PC-9 (cell line): ENCODE results near the gene CSH2. TPM values are rescaled to one million over a fixed set of nuclear protein-coding genes. Genes with fewer than 3 reads are reported as not detected.

Source experiments
- BruUV-seq: library from RNA; stranded (reverse); fragments of 400-500 nt; replicated peaks from 2 replicates; lab custom pipeline; 2021; lab: Mats Ljungman, UMichigan
- CTCF ChIA-PET: fragments of 300-600 bp; sonication (Branson Sonifier 250); formaldehyde crosslinking; loops from one replicate; lab custom pipeline; 2022; ENCODE audit warnings: antibody characterized with exemption; lab: Charles Lee
- POLR2A ChIA-PET: fragments of 300-600 bp; sonication (Branson Sonifier 250); formaldehyde crosslinking; loops from one replicate; lab custom pipeline; 2022; ENCODE audit warnings: antibody characterized with exemption; ENCODE audit not compliant: unreplicated experiment; lab: Charles Lee
- DNase-seq, 2 experiments: peaks; one replicate each; pipeline versions ENCODE4 v3.0.0 to v3.0.0-alpha.2; 2015 to 2022; ENCODE audit warnings: mixed read lengths in 1 of 2
- H2AFZ ChIP-seq: fragments of 200-600 bp; sonication (generic); 2 replicates; pipeline ENCODE4 v1.8.1; 2017; ENCODE audit warnings: antibody characterized with exemption
- H3F3A ChIP-seq: fragments of 200-600 bp; sonication (generic); 2 replicates; pipeline ENCODE4 v1.8.1; 2017; ENCODE audit warnings: antibody characterized with exemption, mild to moderate bottlenecking, low read depth; ENCODE audit not compliant: insufficient read depth
- H3K27ac ChIP-seq: fragments of 200-600 bp; sonication (generic); 2 replicates; pipeline ENCODE4 v1.6.1; 2016; ENCODE audit warnings: mixed run types
- H3K27me3 ChIP-seq: fragments of 200-600 bp; sonication (generic); 2 replicates; pipeline ENCODE4 v1.6.1; 2016; ENCODE audit warnings: low read depth, mixed run types; ENCODE audit not compliant: insufficient read depth
- H3K36me3 ChIP-seq: fragments of 200-600 bp; sonication (generic); 2 replicates; pipeline ENCODE4 v1.6.1; 2016; ENCODE audit warnings: low read depth, mixed run types
- H3K4me1 ChIP-seq: fragments of 200-600 bp; sonication (generic); replicated peaks from 2 replicates; pipeline ENCODE4 v1.6.1; 2016; ENCODE audit warnings: mixed run types; ENCODE audit not compliant: insufficient read depth
- H3K4me2 ChIP-seq: fragments of 200-600 bp; sonication (generic); 2 replicates; pipeline ENCODE4 v1.6.1; 2017; ENCODE audit warnings: mixed run types
- H3K4me3 ChIP-seq: fragments of 200-600 bp; sonication (generic); 2 replicates; pipeline ENCODE4 v1.6.1; 2016; ENCODE audit warnings: mixed run types
- H3K79me2 ChIP-seq: fragments of 200-600 bp; sonication (generic); 2 replicates; pipeline ENCODE4 v1.6.1; 2017; ENCODE audit warnings: low read depth, mixed run types
- H3K9me2 ChIP-seq: fragments of 200-600 bp; sonication (generic); 2 replicates; pipeline ENCODE4 v1.8.1; 2017; ENCODE audit warnings: mild to moderate bottlenecking; ENCODE audit not compliant: insufficient read depth
- H3K9me3 ChIP-seq: fragments of 200-600 bp; sonication (generic); 2 replicates; pipeline ENCODE4 v1.8.1; 2016; ENCODE audit warnings: low read depth; ENCODE audit not compliant: insufficient read depth
- H4K20me1 ChIP-seq: fragments of 200-600 bp; sonication (generic); 2 replicates; pipeline ENCODE4 v1.8.1; 2017; ENCODE audit not compliant: insufficient read depth
- EZH2 ChIP-seq: fragments of 200-600 bp; sonication (generic); IDR thresholded peaks from 2 replicates; pipeline ENCODE4 v1.8.0; 2017; ENCODE audit warnings: antibody characterized with exemption, low read depth
- intact Hi-C: fragments of 100-400 bp; cut with micrococcal nuclease; formaldehyde crosslinking; loops from one replicate; pipeline ENCODE4 v1.10.0; 2022; ENCODE audit not compliant: unreplicated experiment
- total RNA-seq: library from RNA; stranded (reverse); gene quantifications from 2 replicates; pipeline ENCODE4 v1.2.3, GENCODE V29; 2021
- TF ChIP-seq, protein P1 (sequence below): fragments of 200-600 bp; sonication (generic); conservative IDR thresholded peaks from 2 replicates; pipeline ENCODE4 v1.6.1; 2017; ENCODE audit warnings: mixed run types, antibody characterized with exemption, mild to moderate bottlenecking, moderate library complexity

The CSH2 gene
- total RNA-seq, 1 experiment from 2014 or later = not detected

DNA sequence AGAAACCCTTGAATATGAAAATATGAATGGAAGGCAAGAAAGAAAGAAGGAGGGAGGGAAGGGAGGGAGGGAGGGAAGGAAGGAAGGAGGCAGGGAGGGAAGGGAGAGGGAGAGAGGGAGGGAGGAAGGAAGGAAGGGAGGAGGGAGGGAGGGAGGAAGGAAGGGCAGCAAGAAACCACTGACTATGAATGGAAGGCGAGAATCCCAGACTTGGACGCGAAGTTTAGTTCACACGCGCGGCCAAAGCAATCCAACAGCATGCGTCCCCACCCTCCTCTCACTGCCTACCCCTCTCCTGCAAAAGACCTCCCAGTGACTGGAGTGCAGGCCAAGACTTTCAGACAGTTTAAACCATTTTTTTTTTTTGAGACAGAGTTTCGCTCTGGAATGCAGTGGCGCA lies 23.1 kb downstream of the CSH2 start:
- Histone ChIP-seq H4K20me1 (no peaks in the 10 kb centered on the region), H2AFZ (no peak overlapping the region), H3K4me1 (no peaks in the 10 kb centered on the region), H3K9me2 (no peaks in the 10 kb centered on the region), H3K9me3 (no peaks in the 10 kb centered on the region; the same call in 1 of the 2 replicates), H3F3A (peaks cover 5% of the 10 kb centered on the region; the same call in 1 of the 2 replicates), H3K27me3 (no peaks in the 10 kb centered on the region), H3K79me2 (no peaks in the 10 kb centered on the region), H3K36me3 (no peaks in the 10 kb centered on the region), H3K4me3 (no peak overlapping the region), H3K27ac (no peak overlapping the region), H3K4me2 (no peak overlapping the region)
- DNase-seq = no peak
- intact Hi-C loops = no loop called here
- TF ChIP-seq EZH2 = no peak
- TF ChIP-seq, protein P1, sequence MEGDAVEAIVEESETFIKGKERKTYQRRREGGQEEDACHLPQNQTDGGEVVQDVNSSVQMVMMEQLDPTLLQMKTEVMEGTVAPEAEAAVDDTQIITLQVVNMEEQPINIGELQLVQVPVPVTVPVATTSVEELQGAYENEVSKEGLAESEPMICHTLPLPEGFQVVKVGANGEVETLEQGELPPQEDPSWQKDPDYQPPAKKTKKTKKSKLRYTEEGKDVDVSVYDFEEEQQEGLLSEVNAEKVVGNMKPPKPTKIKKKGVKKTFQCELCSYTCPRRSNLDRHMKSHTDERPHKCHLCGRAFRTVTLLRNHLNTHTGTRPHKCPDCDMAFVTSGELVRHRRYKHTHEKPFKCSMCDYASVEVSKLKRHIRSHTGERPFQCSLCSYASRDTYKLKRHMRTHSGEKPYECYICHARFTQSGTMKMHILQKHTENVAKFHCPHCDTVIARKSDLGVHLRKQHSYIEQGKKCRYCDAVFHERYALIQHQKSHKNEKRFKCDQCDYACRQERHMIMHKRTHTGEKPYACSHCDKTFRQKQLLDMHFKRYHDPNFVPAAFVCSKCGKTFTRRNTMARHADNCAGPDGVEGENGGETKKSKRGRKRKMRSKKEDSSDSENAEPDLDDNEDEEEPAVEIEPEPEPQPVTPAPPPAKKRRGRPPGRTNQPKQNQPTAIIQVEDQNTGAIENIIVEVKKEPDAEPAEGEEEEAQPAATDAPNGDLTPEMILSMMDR = no peak
- ChIA-PET CTCF (no interaction called here), POLR2A (no interaction called here)
- no TSS peak for BruUV-seq

DNA sequence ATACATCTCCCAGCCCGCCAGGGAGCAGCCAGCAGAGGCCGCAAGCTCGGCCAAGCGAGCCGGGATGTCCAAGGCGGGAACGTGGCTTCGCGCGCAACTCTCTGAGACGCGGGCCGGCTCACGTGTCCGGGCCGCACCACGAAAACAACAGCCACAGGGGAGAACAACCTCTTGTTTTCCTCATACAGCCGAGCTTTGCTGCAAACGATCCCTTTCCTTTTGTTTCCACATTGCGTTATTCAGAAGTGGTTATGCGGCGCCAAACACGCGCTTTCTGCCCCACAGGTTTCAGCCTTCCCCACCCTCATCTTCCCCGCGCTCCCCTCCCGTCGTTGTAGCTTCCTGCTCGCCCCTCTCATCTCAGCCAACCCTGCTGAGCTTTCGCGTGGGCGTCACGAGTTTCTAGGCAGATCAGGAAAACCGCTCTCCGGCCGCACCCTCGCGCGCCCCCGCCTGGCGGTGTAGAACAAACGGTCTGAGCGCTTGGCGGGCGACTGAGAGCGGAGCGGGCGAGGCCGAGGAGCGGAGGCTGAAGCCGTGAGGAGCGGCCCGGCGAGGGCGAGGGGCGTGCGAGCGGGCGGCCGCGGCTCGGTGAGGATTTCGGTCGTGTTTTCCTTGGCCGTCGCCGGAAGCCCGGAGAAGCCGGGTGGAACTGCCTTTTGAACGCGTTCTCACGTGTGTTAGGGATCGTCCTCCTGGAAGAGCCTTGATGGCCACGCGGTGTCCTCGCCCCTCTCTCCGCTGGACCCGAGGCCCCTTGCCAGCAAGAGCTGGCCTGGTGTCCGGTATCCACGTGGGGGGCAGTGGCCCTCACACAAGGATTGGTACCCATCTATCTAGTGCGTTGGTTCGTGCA lies 24.4 kb downstream of the CSH2 start:
- Histone ChIP-seq H3K9me3 (no peaks in the 10 kb centered on the region; the same call in 1 of the 2 replicates), H3K4me3 (peak overlapping the region; percentile 44; the same call in 1 of the 2 replicates), H3K27me3 (no peaks in the 10 kb centered on the region), H3K9me2 (no peaks in the 10 kb centered on the region), H4K20me1 (no peaks in the 10 kb centered on the region), H3K4me2 (peak overlapping the region; percentile 79), H3K4me1 (no peaks in the 10 kb centered on the region; the same call in 1 of the 2 replicates), H3K27ac (peak overlapping the region; percentile 67), H2AFZ (peak overlapping the region; percentile 82), H3F3A (peaks cover 5% of the 10 kb centered on the region; the same call in 1 of the 2 replicates), H3K79me2 (no peaks in the 10 kb centered on the region), H3K36me3 (no peaks in the 10 kb centered on the region)
- no TSS peak for BruUV-seq
- intact Hi-C loops = loop anchor here (10.0 kb wide), 1 partner anchor 424 kb away; no protein-coding TSS in a partner anchor
- ChIA-PET CTCF (interaction anchor here (0.7 to 0.8 kb wide), 4 partner anchors 22 to 382 kb away, joined by 3 to 15 read pairs (median 11); partner anchors contain the start of gene PSMC5), POLR2A (interaction anchor here (0.5 to 0.7 kb wide), 3 partner anchors 10 to 118 kb away, joined by 3 to 6 read pairs (median 5); no protein-coding TSS in a partner anchor)
- TF ChIP-seq EZH2 = no peak
- TF ChIP-seq, protein P1 = peak; percentile 80
- peak; percentile 85 to 96 for DNase-seq

DNA sequence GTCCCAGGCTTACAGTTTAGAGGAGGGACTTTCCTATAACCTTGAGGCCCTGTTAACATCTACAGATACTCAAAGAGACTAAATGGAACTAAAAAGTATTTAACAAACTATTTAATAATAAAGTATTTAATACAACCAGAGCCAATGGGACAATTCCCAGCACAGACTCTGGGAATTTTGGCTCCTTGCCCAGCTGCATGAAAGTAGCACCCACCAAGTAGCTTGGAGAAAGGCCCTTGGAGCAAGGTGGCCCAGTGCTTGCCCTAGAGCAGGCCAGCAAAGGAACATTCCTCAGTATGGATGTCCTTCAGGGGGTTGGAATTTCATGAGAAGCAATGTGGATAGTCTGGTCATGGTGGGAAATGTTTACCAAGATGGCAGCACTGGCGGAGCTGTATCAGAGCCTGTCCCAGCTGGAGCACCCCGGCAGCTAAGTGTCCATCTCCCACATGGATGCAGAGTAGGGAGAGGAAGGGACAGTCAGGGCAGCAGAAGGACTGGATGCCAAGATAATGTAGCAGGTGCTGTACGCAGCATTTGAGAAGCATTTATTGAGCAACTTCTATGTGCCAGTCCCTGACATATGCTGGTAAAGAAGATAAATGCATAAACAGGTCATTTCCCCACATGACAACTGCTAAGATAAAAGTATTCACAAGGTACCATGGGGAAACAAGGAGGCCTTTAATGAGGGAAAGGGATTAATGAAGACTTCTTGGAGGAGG lies 25.8 kb downstream of the CSH2 start:
- Histone ChIP-seq H3K4me3 (no peak overlapping the region), H4K20me1 (no peaks in the 10 kb centered on the region), H3K4me1 (peaks cover 6% of the 10 kb centered on the region; the same call in 1 of the 2 replicates), H3K4me2 (no peak overlapping the region), H2AFZ (no peak overlapping the region), H3K27me3 (no peaks in the 10 kb centered on the region), H3K79me2 (no peaks in the 10 kb centered on the region), H3K36me3 (no peaks in the 10 kb centered on the region), H3K9me2 (no peaks in the 10 kb centered on the region), H3K9me3 (no peaks in the 10 kb centered on the region; the same call in 1 of the 2 replicates), H3K27ac (no peak overlapping the region), H3F3A (peaks cover 5% of the 10 kb centered on the region; the same call in 1 of the 2 replicates)
- DNase-seq = no peak
- ChIA-PET CTCF (no interaction called here), POLR2A (no interaction called here)
- intact Hi-C loops = loop anchor here (10.0 kb wide), 1 partner anchor 423 kb away; no protein-coding TSS in a partner anchor
- no TSS peak for BruUV-seq
- TF ChIP-seq, protein P1 = no peak
- no peak for TF ChIP-seq EZH2
